Chondrocyte (in vitro differentiated cells): ENCODE measurements around the gene SLC24A5. TPM values are rescaled to one million over a fixed set of nuclear protein-coding genes. Genes with fewer than 3 reads are reported as not detected.

Experiments used
- DNase-seq: peaks from one replicate; pipeline ENCODE4 v3.0.0; 2021; ENCODE audit warnings: mixed read lengths, low spot score
- H3K27ac Mint-ChIP-seq: one replicate; pipeline ENCODE4 v1.8.0; 2021; ENCODE audit warnings: mild to moderate bottlenecking, moderate library complexity, mixed read lengths; ENCODE audit not compliant: unreplicated experiment
- H3K27me3 Mint-ChIP-seq: 2 replicates; pipeline ENCODE4 v1.8.0; 2021; ENCODE audit warnings: low read depth, mixed read lengths
- H3K36me3 Mint-ChIP-seq: 2 replicates; pipeline ENCODE4 v1.8.0; 2021; ENCODE audit warnings: low read depth, mixed read lengths
- H3K4me1 Mint-ChIP-seq: 2 replicates; pipeline ENCODE4 v1.8.0; 2021; ENCODE audit warnings: low read depth, mild to moderate bottlenecking, mixed read lengths
- H3K4me3 Mint-ChIP-seq: one replicate; pipeline ENCODE4 v1.8.0; 2021; ENCODE audit warnings: mild to moderate bottlenecking, moderate library complexity, mixed read lengths; ENCODE audit not compliant: unreplicated experiment
- H3K9me3 Mint-ChIP-seq: 2 replicates; pipeline ENCODE4 v1.8.0; 2021; ENCODE audit warnings: low read depth, mixed read lengths
- CTCF ChIP-seq: fragments of 200-600 bp; sonication (generic); IDR thresholded peaks from 2 replicates; pipeline ENCODE4 v1.5.0; 2021; ENCODE audit warnings: antibody characterized with exemption, mild to moderate bottlenecking, moderate library complexity
- total RNA-seq: library from RNA; stranded (reverse); gene quantifications from 3 replicates; pipeline ENCODE4 v1.2.1, GENCODE V29; 2021

Gene SLC24A5
- total RNA-seq, 1 donor from 2014 or later, result not detected

GRCh38 chr15:48089702-48090101 lies 31.1 kb upstream of the SLC24A5 start:
- Mint-ChIP-seq H3K27me3 (peaks cover 14% of the 10 kb centered on the region), H3K4me3 (no peak overlapping the region), H3K36me3 (no peaks in the 10 kb centered on the region), H3K27ac (no peak overlapping the region), H3K9me3 (no peaks in the 10 kb centered on the region), H3K4me1 (peaks cover 9% of the 10 kb centered on the region)
- no peak for DNase-seq
- no peak for TF ChIP-seq CTCF

GRCh38 chr15:48090115-48090514 lies 30.7 kb upstream of the SLC24A5 start:
- Mint-ChIP-seq H3K4me1 (peaks cover 9% of the 10 kb centered on the region), H3K27ac (no peak overlapping the region), H3K9me3 (no peaks in the 10 kb centered on the region), H3K27me3 (peaks cover 14% of the 10 kb centered on the region), H3K4me3 (no peak overlapping the region), H3K36me3 (no peaks in the 10 kb centered on the region)
- no peak for DNase-seq
- TF ChIP-seq CTCF, result no peak

GRCh38 chr15:48090666-48091065 lies 30.1 kb upstream of the SLC24A5 start:
- Mint-ChIP-seq H3K9me3 (no peaks in the 10 kb centered on the region), H3K27me3 (peaks cover 14% of the 10 kb centered on the region), H3K4me1 (peaks cover 9% of the 10 kb centered on the region), H3K4me3 (no peak overlapping the region), H3K36me3 (no peaks in the 10 kb centered on the region), H3K27ac (no peak overlapping the region)
- no peak for TF ChIP-seq CTCF
- no peak for DNase-seq

- H3K4me3 Mint-ChIP-seq, result no peak overlapping the region
- no peak for TF ChIP-seq CTCF
- H3K4me1 Mint-ChIP-seq, result peaks cover 7% of the 10 kb centered on the region
- peaks cover 14% of the 10 kb centered on the region for H3K27me3 Mint-ChIP-seq
- DNase-seq, result no peak
- no peaks in the 10 kb centered on the region for H3K9me3 Mint-ChIP-seq
- H3K27ac Mint-ChIP-seq, result no peak overlapping the region
- no peaks in the 10 kb centered on the region for H3K36me3 Mint-ChIP-seq
These were observed 29.3 kb upstream of the SLC24A5 start for GRCh38 chr15:48091522-48091921.

GRCh38 chr15:48096355-48096786 lies 24.4 kb upstream of the SLC24A5 start:
- no peak for DNase-seq

More at GRCh38 chr15:48096355-48096786, 24.4 kb upstream of the SLC24A5 start:
- no peak for TF ChIP-seq CTCF
- H3K36me3 Mint-ChIP-seq, result no peaks in the 10 kb centered on the region
- H3K9me3 Mint-ChIP-seq, result no peaks in the 10 kb centered on the region
- no peak overlapping the region for H3K27ac Mint-ChIP-seq
- no peak overlapping the region for H3K4me3 Mint-ChIP-seq
- H3K4me1 Mint-ChIP-seq, result peaks cover 6% of the 10 kb centered on the region
- peaks cover 3% of the 10 kb centered on the region for H3K27me3 Mint-ChIP-seq
